ENCODE data around the gene MLLT10.

Gene MLLT10

DNA sequence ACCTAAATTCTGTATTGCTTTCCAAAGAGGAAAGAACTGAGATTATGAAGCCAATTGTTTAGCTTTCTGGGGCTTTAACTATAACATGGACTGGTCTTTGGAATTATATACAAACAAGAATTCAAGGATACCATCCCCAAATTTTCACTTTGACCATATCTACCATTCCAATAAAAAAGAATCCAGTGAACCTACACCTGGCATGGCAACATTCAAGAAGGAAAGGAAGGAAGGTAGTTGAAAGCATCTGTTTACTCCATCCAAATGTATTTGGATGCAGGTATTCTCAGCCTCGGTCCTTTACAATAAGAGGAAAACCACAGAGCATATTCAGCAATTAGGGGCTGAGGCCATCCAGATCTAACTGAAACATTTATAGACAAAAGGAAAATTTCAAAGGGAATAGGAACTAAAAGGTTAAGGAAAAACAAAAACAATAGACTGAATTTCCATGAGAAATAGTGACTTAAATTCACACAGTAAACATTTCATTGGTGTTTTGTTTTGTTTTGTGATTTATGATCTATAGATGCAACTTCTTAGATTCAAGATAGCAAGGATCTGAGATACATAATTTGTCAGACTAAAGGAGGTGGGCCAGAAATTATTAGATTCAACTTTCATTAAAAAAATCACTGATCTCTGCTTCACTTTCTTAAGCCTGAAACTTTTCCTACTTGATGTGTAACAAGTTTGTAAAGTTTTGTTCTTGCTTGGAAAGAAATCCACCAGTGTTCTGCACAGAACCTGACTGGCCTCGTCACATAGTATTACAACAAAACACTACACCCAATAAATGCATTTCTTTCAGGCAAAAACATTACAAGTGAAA lies 21.2 kb upstream of the MLLT10 start:
- peak overlapping the region; percentile 18 for H3K4me3 ChIP-seq
- DNase-seq (ENCODE audit: low read depth, low spot score), result no peak
- no peak overlapping the region for H3K9ac ChIP-seq (ENCODE audit: insufficient read length)
- no peaks in the 10 kb centered on the region for H3K36me3 ChIP-seq (ENCODE audit: insufficient read depth, low read length)
- peak overlapping the region; percentile 25; the same call in 1 of the 2 replicates for H3K27ac ChIP-seq
- no peaks in the 10 kb centered on the region for H3K9me3 ChIP-seq (ENCODE audit: low read depth, low read length)
- TF ChIP-seq POLR2AphosphoS5 (IDR thresholded peaks at IDR 0.05; ENCODE audit: borderline replicate concordance, low read depth, low read length), result no peak
- TF ChIP-seq EZH2 (IDR thresholded peaks at IDR 0.05), result no peak
- no peak for TF ChIP-seq FOXP2 (optimal IDR thresholded peaks at IDR 0.05; ENCODE audit: control extremely low read depth, extremely low read length, insufficient read depth)

DNA sequence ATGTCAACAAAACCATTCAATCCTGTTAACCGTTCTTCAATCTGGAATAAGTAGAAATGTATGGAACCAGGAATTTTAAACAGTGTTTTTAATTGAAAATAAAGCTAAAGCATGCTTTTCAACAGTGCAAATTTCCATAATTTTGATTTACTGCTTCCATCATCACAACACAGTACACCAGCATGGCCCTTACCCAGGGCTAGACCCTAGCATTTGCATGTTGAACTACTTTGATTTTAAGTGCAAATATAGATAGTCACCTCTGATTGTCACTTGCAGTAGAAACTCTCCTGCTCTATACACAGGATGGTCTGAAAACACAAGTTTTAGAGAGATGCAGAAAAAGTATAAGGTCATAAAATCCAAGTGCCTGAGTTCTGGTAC lies 20.6 kb upstream of the MLLT10 start:
- no peaks in the 10 kb centered on the region for H3K36me3 ChIP-seq (ENCODE audit: insufficient read depth, low read length)
- H3K4me3 ChIP-seq, result peak overlapping the region; percentile 18
- TF ChIP-seq EZH2 (IDR thresholded peaks at IDR 0.05) (no peak), POLR2AphosphoS5 (IDR thresholded peaks at IDR 0.05; ENCODE audit: borderline replicate concordance, low read depth, low read length) (no peak), FOXP2 (optimal IDR thresholded peaks at IDR 0.05; ENCODE audit: control extremely low read depth, extremely low read length, insufficient read depth) (no peak)
- H3K9ac ChIP-seq (ENCODE audit: insufficient read length), result no peak overlapping the region
- no peak for DNase-seq (ENCODE audit: low read depth, low spot score)
- no peaks in the 10 kb centered on the region for H3K9me3 ChIP-seq (ENCODE audit: low read depth, low read length)
- H3K27ac ChIP-seq, result peak overlapping the region; percentile 25; the same call in 1 of the 2 replicates

DNA sequence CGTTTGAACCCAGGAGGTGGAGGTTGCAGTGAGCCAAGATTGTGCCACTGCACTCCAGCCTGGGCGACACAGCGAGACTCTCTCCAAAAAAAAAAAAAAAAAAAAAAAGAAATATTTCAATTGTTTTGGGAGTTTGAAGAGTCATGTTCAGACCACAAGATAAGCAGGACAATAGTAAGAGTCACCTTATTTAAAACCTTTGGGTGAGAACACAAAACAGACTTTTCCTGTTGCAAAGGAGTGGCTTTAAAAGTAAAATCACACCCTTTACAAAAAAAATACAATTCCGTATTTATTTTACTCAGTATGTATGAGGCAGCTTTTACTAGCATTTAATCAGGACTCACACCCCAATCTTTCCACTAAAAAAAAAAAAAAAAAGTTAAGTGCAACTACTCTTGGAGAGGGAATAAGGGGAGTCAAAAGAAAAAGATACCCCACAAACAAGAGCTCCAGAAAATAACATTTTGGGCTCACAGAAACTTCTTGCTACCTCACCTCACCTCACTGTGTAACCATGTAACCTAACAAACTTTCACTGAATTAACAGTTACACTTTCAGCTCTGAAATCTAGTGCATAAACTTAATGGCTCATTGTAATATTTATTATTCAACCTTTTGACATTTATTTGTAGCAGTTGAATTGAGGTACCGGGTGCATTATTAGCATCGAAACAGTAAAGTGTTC lies 19.8 kb upstream of the MLLT10 start:
- Histone ChIP-seq H3K9ac (ENCODE audit: insufficient read length) (no peak overlapping the region), H3K27ac (no peak overlapping the region), H3K36me3 (ENCODE audit: insufficient read depth, low read length) (no peaks in the 10 kb centered on the region), H3K4me3 (peak overlapping the region; percentile 69), H3K9me3 (ENCODE audit: low read depth, low read length) (no peaks in the 10 kb centered on the region)
- TF ChIP-seq EZH2 (IDR thresholded peaks at IDR 0.05), result no peak
- no peak for TF ChIP-seq FOXP2 (optimal IDR thresholded peaks at IDR 0.05; ENCODE audit: control extremely low read depth, extremely low read length, insufficient read depth)
- no peak for TF ChIP-seq POLR2AphosphoS5 (IDR thresholded peaks at IDR 0.05; ENCODE audit: borderline replicate concordance, low read depth, low read length)
- DNase-seq (ENCODE audit: low read depth, low spot score), result no peak

DNA sequence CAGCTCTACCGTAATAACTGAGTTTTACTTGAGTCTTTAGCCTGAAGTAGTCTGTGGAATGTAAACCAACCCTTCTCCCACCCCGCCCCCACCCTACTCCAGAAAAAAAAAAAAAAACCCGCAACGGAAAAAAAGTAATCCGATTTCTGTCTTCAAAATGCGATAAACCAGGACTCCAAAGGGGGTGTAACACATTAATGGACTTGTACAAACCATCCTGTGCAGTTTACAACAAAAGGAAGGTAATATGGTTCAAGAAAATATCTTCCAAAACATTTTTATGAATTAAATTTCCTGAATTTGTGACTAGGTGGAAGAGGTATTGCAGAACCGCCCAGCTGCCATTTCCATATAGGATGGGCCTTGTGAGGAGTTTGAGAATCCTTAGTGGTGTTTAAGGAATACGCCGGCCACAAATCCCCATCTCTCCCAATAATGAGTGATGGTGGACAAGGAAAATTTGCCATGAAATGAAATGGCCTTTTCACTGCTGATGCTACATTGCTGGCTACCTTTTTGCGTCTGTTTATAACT lies 19.1 kb upstream of the MLLT10 start:
- TF ChIP-seq FOXP2 (optimal IDR thresholded peaks at IDR 0.05; ENCODE audit: control extremely low read depth, extremely low read length, insufficient read depth), result no peak
- no peak for TF ChIP-seq EZH2 (IDR thresholded peaks at IDR 0.05)
- TF ChIP-seq POLR2AphosphoS5 (IDR thresholded peaks at IDR 0.05; ENCODE audit: borderline replicate concordance, low read depth, low read length), result no peak
- peak overlapping the region; percentile 69 for H3K4me3 ChIP-seq

DNA sequence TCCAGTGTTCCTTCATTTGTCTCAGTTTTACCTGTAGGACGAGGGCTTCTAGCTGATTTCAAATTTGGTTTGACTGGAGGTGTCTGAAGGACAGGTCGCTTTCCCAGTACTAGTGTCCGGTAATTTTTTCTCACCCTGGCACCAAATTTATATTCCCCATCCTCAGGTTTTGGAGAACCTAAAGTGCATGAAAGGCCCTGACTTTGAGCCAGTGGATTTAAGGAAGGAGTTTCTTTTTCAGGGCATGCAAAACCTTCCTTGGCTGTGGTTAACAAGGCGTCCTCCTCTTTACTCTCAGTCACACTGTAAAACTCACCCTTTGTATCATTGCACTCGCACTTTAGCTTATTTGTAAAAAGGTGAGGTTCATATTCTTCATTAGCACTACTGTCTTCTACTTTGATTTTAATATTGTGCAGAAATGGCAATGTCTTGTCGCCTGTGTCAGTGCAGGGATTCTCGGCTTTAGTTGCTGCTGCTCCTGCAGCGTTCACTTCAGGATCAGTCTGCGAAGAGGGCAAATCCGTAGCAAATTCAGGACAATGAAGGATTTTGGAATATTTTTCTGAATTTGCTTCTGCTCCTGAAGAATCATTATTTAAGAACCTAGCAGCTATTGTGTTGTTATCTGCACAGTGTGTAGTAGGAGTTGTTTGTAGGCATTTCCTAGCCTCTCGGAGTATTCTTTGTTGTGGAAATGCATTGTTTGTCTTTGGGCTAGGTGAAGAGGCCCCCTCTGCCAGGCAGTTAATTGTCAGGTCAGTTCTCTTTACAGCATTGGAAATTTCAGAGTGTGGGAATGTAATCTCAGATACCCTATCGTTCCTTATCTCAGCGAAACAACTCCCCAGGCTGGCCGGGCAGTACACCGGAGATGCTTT lies 18.4 kb upstream of the MLLT10 start:
- no peaks in the 10 kb centered on the region for H3K36me3 ChIP-seq (ENCODE audit: insufficient read depth, low read length)
- no peaks in the 10 kb centered on the region for H3K9me3 ChIP-seq (ENCODE audit: low read depth, low read length)
- H3K4me3 ChIP-seq, result peak overlapping the region; percentile 69
- TF ChIP-seq FOXP2 (optimal IDR thresholded peaks at IDR 0.05; ENCODE audit: control extremely low read depth, extremely low read length, insufficient read depth) (no peak), EZH2 (IDR thresholded peaks at IDR 0.05) (no peak), POLR2AphosphoS5 (IDR thresholded peaks at IDR 0.05; ENCODE audit: borderline replicate concordance, low read depth, low read length) (no peak)
- H3K9ac ChIP-seq (ENCODE audit: insufficient read length), result no peak overlapping the region
- DNase-seq (ENCODE audit: low read depth, low spot score), result no peak
- H3K27ac ChIP-seq, result 0 out of 2 replicates have a peak overlapping the region, but pooled peaks have one; percentile 46

More for the DNA sequence above, 19.1 kb upstream of the MLLT10 start:
- DNase-seq (ENCODE audit: low read depth, low spot score), result no peak
- H3K36me3 ChIP-seq (ENCODE audit: insufficient read depth, low read length), result no peaks in the 10 kb centered on the region
- H3K27ac ChIP-seq, result 0 out of 2 replicates have a peak overlapping the region, but pooled peaks have one; percentile 46
- no peaks in the 10 kb centered on the region for H3K9me3 ChIP-seq (ENCODE audit: low read depth, low read length)
- no peak overlapping the region for H3K9ac ChIP-seq (ENCODE audit: insufficient read length)

DNA sequence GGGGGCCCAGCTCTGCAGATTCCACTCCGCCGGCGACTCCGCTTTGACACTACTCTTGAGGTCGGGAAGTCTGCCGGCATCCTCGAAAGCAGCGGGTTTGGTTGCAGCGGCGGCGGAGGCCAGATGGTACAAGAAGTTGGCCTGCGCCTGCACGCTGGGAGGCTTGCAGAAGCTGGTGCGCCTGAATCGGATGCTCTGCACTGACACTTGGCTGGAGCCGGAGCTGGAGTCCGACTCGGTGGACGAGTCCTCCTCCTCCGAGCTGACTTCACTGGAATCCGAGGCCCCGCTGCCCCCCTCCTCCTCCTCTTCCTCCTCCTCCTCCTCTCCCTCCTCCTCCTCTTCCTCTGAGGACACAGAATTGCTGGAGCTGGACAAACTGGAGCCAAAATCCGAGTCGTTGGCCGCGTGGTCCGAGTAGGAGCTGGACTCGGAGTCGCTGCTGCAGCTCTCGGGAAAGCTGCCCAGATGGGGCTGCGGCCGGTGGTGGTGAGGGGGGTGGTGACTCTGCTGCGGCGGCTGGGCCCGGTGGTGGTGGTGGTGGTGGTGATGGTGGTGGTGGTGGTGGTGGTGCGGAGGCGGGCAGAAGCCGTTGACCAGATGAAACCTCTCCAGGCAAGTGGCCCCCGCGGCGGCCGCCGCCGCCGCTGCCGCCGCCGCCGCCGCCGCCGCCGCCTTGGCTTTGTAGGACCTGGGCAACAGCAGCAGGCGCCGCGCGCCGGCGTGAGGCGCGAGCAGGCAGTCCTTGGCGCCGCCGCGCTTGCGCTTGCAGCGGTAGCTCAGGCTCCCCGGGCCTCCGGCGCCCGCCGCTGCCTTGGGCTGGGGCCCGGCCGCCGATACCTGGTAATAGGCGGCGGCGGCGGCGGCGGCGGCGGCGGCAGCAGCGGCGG lies 17.5 kb upstream of the MLLT10 start:
- peak overlapping the region; percentile 82 for H3K4me3 ChIP-seq
- no peak for DNase-seq (ENCODE audit: low read depth, low spot score)
- H3K27ac ChIP-seq, result no peak overlapping the region
- TF ChIP-seq POLR2AphosphoS5 (IDR thresholded peaks at IDR 0.05; ENCODE audit: borderline replicate concordance, low read depth, low read length) (no peak), FOXP2 (optimal IDR thresholded peaks at IDR 0.05; ENCODE audit: control extremely low read depth, extremely low read length, insufficient read depth) (no peak), EZH2 (IDR thresholded peaks at IDR 0.05) (no peak)
- no peaks in the 10 kb centered on the region for H3K36me3 ChIP-seq (ENCODE audit: insufficient read depth, low read length)
- no peaks in the 10 kb centered on the region for H3K9me3 ChIP-seq (ENCODE audit: low read depth, low read length)
- H3K9ac ChIP-seq (ENCODE audit: insufficient read length), result no peak overlapping the region
